ENCODE data around the gene VSX2. TPM values are rescaled to one million over a fixed set of nuclear protein-coding genes. Genes with fewer than 3 reads are reported as not detected.
"Not testable (repeated sequence)": the region's sequence is repeated elsewhere in the genome, so short reads cannot be mapped to it uniquely, and the experiment has no call there.

VSX2 gene
- total and polyA plus RNA-seq, 2 experiments from 2014 or later = 0.49 to 0.52 TPM

GRCh38 chr14:74270382-74271177 lies 31.3 kb downstream of the VSX2 start:
- not testable (repeated sequence) for H3K9me3 Mint-ChIP-seq; H3K4me3 Mint-ChIP-seq; H3K36me3 Mint-ChIP-seq (ENCODE audit: low read depth); ATAC-seq; H4K20me1 ChIP-seq (replicated peaks; ENCODE audit: insufficient read depth); H3K4me3 ChIP-seq; H3K4me2 ChIP-seq; H3F3A ChIP-seq (replicated peaks; ENCODE audit: low read depth); H3K36me3 ChIP-seq (ENCODE audit: insufficient read depth); H3K79me2 ChIP-seq (replicated peaks; ENCODE audit: insufficient read depth); H3K4me1 ChIP-seq (ENCODE audit: insufficient read depth); H3K27me3 Mint-ChIP-seq (ENCODE audit: insufficient read depth, low read depth, poor library complexity); H3K4me1 Mint-ChIP-seq; H3K27ac Mint-ChIP-seq; H3K27me3 ChIP-seq (ENCODE audit: insufficient read depth); H3K27ac ChIP-seq (ENCODE audit: low read depth); H3K9me2 ChIP-seq (ENCODE audit: insufficient read depth); H2AFZ ChIP-seq; DNase-seq (ENCODE audit: low spot score)

DNA sequence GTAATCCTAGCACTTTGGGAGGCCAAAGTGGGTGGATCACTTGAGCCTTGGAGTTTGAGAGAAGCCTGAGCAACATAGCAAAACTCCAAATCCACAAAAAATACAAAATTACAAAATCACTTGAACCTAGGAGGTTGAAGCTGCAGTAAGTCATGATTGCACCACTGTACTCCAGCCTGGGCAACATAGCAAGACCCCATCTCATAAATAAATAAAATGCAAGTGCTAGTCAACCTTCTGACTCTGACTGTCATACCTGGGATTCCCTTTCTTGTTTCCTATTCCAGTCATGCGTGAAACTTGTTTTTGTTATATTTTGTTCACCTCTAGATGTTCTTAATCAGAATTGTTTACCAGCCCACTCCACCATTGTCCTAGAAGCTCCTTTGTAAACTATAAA lies 32.1 kb downstream of the VSX2 start:
- no peak overlapping the region for H3K27ac Mint-ChIP-seq
- Histone ChIP-seq H3K79me2 (replicated peaks; ENCODE audit: insufficient read depth) (no peaks in the 10 kb centered on the region), H3F3A (replicated peaks; ENCODE audit: low read depth) (no peaks in the 10 kb centered on the region), H3K9me2 (ENCODE audit: insufficient read depth) (no peaks in the 10 kb centered on the region), H3K4me3 (no peak overlapping the region), H3K4me2 (no peak overlapping the region), H4K20me1 (replicated peaks; ENCODE audit: insufficient read depth) (no peaks in the 10 kb centered on the region), H3K36me3 (ENCODE audit: insufficient read depth) (no peaks in the 10 kb centered on the region), H2AFZ (no peak overlapping the region; the same call in 1 of the 2 replicates), H3K27me3 (ENCODE audit: insufficient read depth) (no peaks in the 10 kb centered on the region), H3K4me1 (ENCODE audit: insufficient read depth) (peaks cover 8% of the 10 kb centered on the region; the same call in 1 of the 2 replicates), H3K27ac (ENCODE audit: low read depth) (no peak overlapping the region)
- no peak overlapping the region for H3K4me3 Mint-ChIP-seq
- no peak for DNase-seq (ENCODE audit: low spot score)
- no peaks in the 10 kb centered on the region for H3K9me3 Mint-ChIP-seq
- no peak for ATAC-seq
- H3K36me3 Mint-ChIP-seq (ENCODE audit: low read depth) = no peaks in the 10 kb centered on the region
- H3K27me3 Mint-ChIP-seq (ENCODE audit: insufficient read depth, low read depth, poor library complexity) = peaks cover 2% of the 10 kb centered on the region
- H3K4me1 Mint-ChIP-seq = peaks cover 6% of the 10 kb centered on the region; the same call in 2 of the 3 replicates
- TF ChIP-seq, protein P1, sequence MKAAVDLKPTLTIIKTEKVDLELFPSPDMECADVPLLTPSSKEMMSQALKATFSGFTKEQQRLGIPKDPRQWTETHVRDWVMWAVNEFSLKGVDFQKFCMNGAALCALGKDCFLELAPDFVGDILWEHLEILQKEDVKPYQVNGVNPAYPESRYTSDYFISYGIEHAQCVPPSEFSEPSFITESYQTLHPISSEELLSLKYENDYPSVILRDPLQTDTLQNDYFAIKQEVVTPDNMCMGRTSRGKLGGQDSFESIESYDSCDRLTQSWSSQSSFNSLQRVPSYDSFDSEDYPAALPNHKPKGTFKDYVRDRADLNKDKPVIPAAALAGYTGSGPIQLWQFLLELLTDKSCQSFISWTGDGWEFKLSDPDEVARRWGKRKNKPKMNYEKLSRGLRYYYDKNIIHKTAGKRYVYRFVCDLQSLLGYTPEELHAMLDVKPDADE (IDR thresholded peaks at IDR 0.05) = no peak
- TF ChIP-seq NANOG (IDR thresholded peaks at IDR 0.05; ENCODE audit: borderline replicate concordance) (no peak), REST (IDR thresholded peaks at IDR 0.05; ENCODE audit: unreplicated experiment) (no peak), POLR2AphosphoS5 (IDR thresholded peaks at IDR 0.05; ENCODE audit: low read depth) (no peak), JUNB (IDR thresholded peaks at IDR 0.05; ENCODE audit: unreplicated experiment) (no peak), EZH2phosphoT487 (IDR thresholded peaks at IDR 0.05; ENCODE audit: unreplicated experiment) (no peak), CREB1 (CRISPR knock-in tag; IDR thresholded peaks at IDR 0.05; ENCODE audit: low read depth) (no peak), ZNF462 (CRISPR knock-in tag; IDR thresholded peaks at IDR 0.05) (no peak)
